IMR-90 (cell line): ENCODE data around the gene RXFP1. TPM values are rescaled to one million over a fixed set of nuclear protein-coding genes. Genes with fewer than 3 reads are reported as not detected.
A peak's percentile ranks its signal among the peaks of the same experiment; 100 is the strongest.

ENCODE experiments used
- ATAC-seq: fragments of 200-7000 bp; cut with Tn5 transposase; 2 replicates; pipeline ENCODE4 v1.9.1; 2020; ENCODE audit warnings: low read depth, mild to moderate bottlenecking, moderate library complexity
- BruUV-seq: library from RNA; stranded (reverse); fragments of 400-500 nt; replicated peaks from 2 replicates; lab custom pipeline; 2021; lab: Mats Ljungman, UMichigan
- CTCF ChIA-PET: fragments of 300-600 bp; formaldehyde crosslinking; extraction: SDS; loops from one replicate; lab custom pipeline; 2021; ENCODE audit warnings: antibody characterized with exemption; lab: Yijun Ruan, JAX
- POLR2A ChIA-PET: fragments of 300-600 bp; sonication (Branson Sonifier 250); formaldehyde crosslinking; loops from one replicate; lab custom pipeline; 2022; ENCODE audit warnings: antibody characterized with exemption; ENCODE audit not compliant: unreplicated experiment; lab: Charles Lee
- DNase-seq: peaks from one replicate; pipeline ENCODE4 v3.0.0; 2013
- H2AFZ ChIP-seq: replicated peaks from 2 replicates; pipeline ENCODE3; 2013; ENCODE audit warnings: low read length, mild to moderate bottlenecking; ENCODE audit not compliant: poor library complexity
- H2AK5ac ChIP-seq: 2 replicates; pipeline ENCODE4 v1.6.1; 2013; ENCODE audit warnings: low read depth, low read length, inconsistent platforms
- H2AK9ac ChIP-seq: replicated peaks from 2 replicates; pipeline ENCODE3; 2013; ENCODE audit warnings: mild to moderate bottlenecking, low read depth, low read length, moderate library complexity; ENCODE audit not compliant: poor library complexity
- H2BK120ac ChIP-seq: 2 replicates; pipeline ENCODE4 v1.6.1; 2013; ENCODE audit warnings: low read depth, low read length, inconsistent platforms
- H2BK15ac ChIP-seq: 3 replicates; pipeline ENCODE4 v1.6.1; 2013; ENCODE audit warnings: low read depth, low read length, inconsistent platforms
- H2BK20ac ChIP-seq: 2 replicates; pipeline ENCODE4 v1.6.1; 2013; ENCODE audit warnings: low read depth, mild to moderate bottlenecking, inconsistent platforms, low read length, moderate library complexity
- H2BK5ac ChIP-seq: 2 replicates; pipeline ENCODE4 v1.6.1; 2013; ENCODE audit warnings: mild to moderate bottlenecking, low read depth, low read length, inconsistent platforms; ENCODE audit not compliant: poor library complexity, severe bottlenecking
- H3K14ac ChIP-seq: replicated peaks from 2 replicates; pipeline ENCODE4 v1.6.1; 2013; ENCODE audit warnings: low read depth, low read length, inconsistent platforms
- H3K18ac ChIP-seq: 2 replicates; pipeline ENCODE4 v1.6.1; 2013; ENCODE audit warnings: low read depth, low read length, control low read depth
- H3K23ac ChIP-seq: 2 replicates; pipeline ENCODE4 v1.6.1; 2013; ENCODE audit warnings: low read depth, low read length, inconsistent platforms
- H3K27ac ChIP-seq: 2 replicates; pipeline ENCODE4 v1.5.1; 2013; ENCODE audit warnings: mild to moderate bottlenecking, control low read depth, low read length; ENCODE audit not compliant: insufficient read depth
- H3K27me3 ChIP-seq: 2 replicates; pipeline ENCODE4 v1.6.1; 2013; ENCODE audit warnings: low read length; ENCODE audit not compliant: control insufficient read depth, insufficient read depth
- H3K36me3 ChIP-seq: 2 replicates; pipeline ENCODE4 v1.6.1; 2013; ENCODE audit warnings: low read length, mixed read lengths; ENCODE audit not compliant: control insufficient read depth, insufficient read depth
- H3K4ac ChIP-seq: 2 replicates; pipeline ENCODE4 v1.6.1; 2013; ENCODE audit warnings: low read depth, low read length, inconsistent platforms
- H3K4me1 ChIP-seq: 2 replicates; pipeline ENCODE4 v1.6.1; 2013; ENCODE audit warnings: low read length, mixed read lengths; ENCODE audit not compliant: control insufficient read depth, insufficient read depth
- H3K4me2 ChIP-seq: 2 replicates; pipeline ENCODE4 v1.6.1; 2013; ENCODE audit warnings: low read depth, mild to moderate bottlenecking, control low read depth, low read length, moderate library complexity
- H3K4me3 ChIP-seq: 2 replicates; pipeline ENCODE4 v1.5.1; 2013; ENCODE audit warnings: low read depth, mild to moderate bottlenecking, control low read depth, low read length, moderate library complexity; ENCODE audit not compliant: insufficient read depth
- H3K56ac ChIP-seq: 2 replicates; pipeline ENCODE4 v1.6.1; 2013; ENCODE audit warnings: low read length, inconsistent platforms; ENCODE audit not compliant: insufficient read depth; ENCODE audit errors: extremely low read depth
- H3K79me1 ChIP-seq, 2 experiments: 2 replicates each; pipeline ENCODE4 v1.6.1; 2013; ENCODE audit warnings: low read length in 2 of 2, inconsistent platforms in 1 of 2, low read depth in 1 of 2
- H3K9ac ChIP-seq: 2 replicates; pipeline ENCODE4 v1.6.1; 2013; ENCODE audit warnings: low read depth, low read length, control low read depth
- H3K9me1 ChIP-seq: 2 replicates; pipeline ENCODE4 v1.6.1; 2013; ENCODE audit warnings: low read length, inconsistent platforms; ENCODE audit not compliant: insufficient read depth
- H3K9me3 ChIP-seq: 2 replicates; pipeline ENCODE4 v1.6.1; 2013; ENCODE audit warnings: low read length; ENCODE audit not compliant: control insufficient read depth, insufficient read depth
- H4K20me1 ChIP-seq: 2 replicates; pipeline ENCODE4 v1.6.1; 2013; ENCODE audit warnings: low read length, inconsistent platforms; ENCODE audit not compliant: insufficient read depth
- H4K5ac ChIP-seq: 2 replicates; pipeline ENCODE4 v1.6.1; 2013; ENCODE audit warnings: mild to moderate bottlenecking, low read depth, low read length, control low read depth
- H4K8ac ChIP-seq, 2 experiments: 2 replicates each; pipeline ENCODE4 v1.6.1; 2013; ENCODE audit warnings: low read depth in 2 of 2, low read length in 2 of 2, control low read depth in 1 of 2, inconsistent platforms in 1 of 2
- H4K91ac ChIP-seq: 2 replicates; pipeline ENCODE4 v1.6.1; 2013; ENCODE audit warnings: low read depth, low read length, inconsistent platforms; ENCODE audit not compliant: insufficient read depth
- BHLHE40 ChIP-seq: fragments of 150-350 bp; IDR thresholded peaks from 2 replicates; pipeline ENCODE4 v1.6.1; 2016; ENCODE audit warnings: mild to moderate bottlenecking, low read depth, low read length
- CTCF ChIP-seq: conservative IDR thresholded peaks from 2 replicates; pipeline ENCODE4 v1.5.1; 2012; ENCODE audit warnings: mild to moderate bottlenecking, low read depth, low read length, improper control_type of control experiment
- FOS ChIP-seq: fragments of 150-350 bp; IDR thresholded peaks from 2 replicates; pipeline ENCODE4 v1.6.1; 2016; ENCODE audit warnings: low read depth, low read length
- SMC3 ChIP-seq: fragments of 150-350 bp; IDR thresholded peaks from 2 replicates; pipeline ENCODE4 v1.6.1; 2016; ENCODE audit warnings: low read depth, mild to moderate bottlenecking, antibody characterized with exemption, low read length, moderate library complexity
- WGBS, 2 experiments: methylation state at CpG; one replicate each; pipeline versions ENCODE4 v1.1.5 to v1.1.7; 2013; ENCODE audit warnings: missing lambda C conversion rate in 2 of 2; ENCODE audit not compliant: insufficient read length in 1 of 2; ENCODE audit errors: extremely low coverage in 2 of 2; 5-methylcytosine and 5-hydroxymethylcytosine counted together
- dilution Hi-C: fragments of 300-500 bp; cut with HindIII; formaldehyde crosslinking; loops from one replicate; pipeline ENCODE4 v1.14.3; 2018; ENCODE audit warnings: low sequenced_read_pairs; ENCODE audit not compliant: unreplicated experiment
- in situ Hi-C: fragments of 300-500 bp; cut with MboI; formaldehyde crosslinking; loops from 3 replicates; pipeline ENCODE4 v1.14.3; 2019; ENCODE audit warnings: low sequenced_read_pairs, inconsistent platforms, mixed read lengths
- intact Hi-C: fragments of 100-400 bp; cut with micrococcal nuclease; formaldehyde crosslinking; loops from 2 replicates; pipeline ENCODE4 v1.10.0; 2022
- polyA plus RNA-seq, 3 experiments: library from polyadenylated mRNA; depleted of rRNA; stranded (reverse); fragments of >200 nt; gene quantifications; 2 replicates each; pipeline ENCODE4 v1.2.3, GENCODE V29; 2012; ENCODE audit warnings: low replicate concordance in 1 of 3
- total RNA-seq: library from RNA; depleted of rRNA; stranded (reverse); fragments of >200 nt; gene quantifications from 2 replicates; pipeline ENCODE4 v1.2.3, GENCODE V29; 2012

Gene RXFP1
- total and polyA plus RNA-seq, 2 of the 4 experiments (the other 2 are of a cell fraction), result not detected

GRCh38 chr4:158652920-158653319, 131.2 kb downstream of the RXFP1 start:
- no peak overlapping the region for H2AFZ ChIP-seq
- no peak overlapping the region for H3K9ac ChIP-seq
- no peak overlapping the region for H3K27ac ChIP-seq
- CTCF ChIA-PET, result interaction anchor here (1.1 kb wide), 1 partner anchor 11 kb away, joined by 3 read pairs; no protein-coding TSS in a partner anchor
- ATAC-seq (peak; percentile 44), DNase-seq (no peak)
- 0 out of 2 replicates have a peak overlapping the region, but pooled peaks have one; percentile 18 for H3K4me3 ChIP-seq
- H4K5ac ChIP-seq, result no peak overlapping the region
- no peak overlapping the region for H2BK5ac ChIP-seq
- H2BK15ac ChIP-seq, result no peak overlapping the region
- peak overlapping the region; percentile 86 for H3K4me2 ChIP-seq
- dilution Hi-C loops, result no loop called here
- BruUV-seq, result no TSS peak
- in situ Hi-C loops, result no loop called here
- TF ChIP-seq BHLHE40 (no peak), FOS (no peak), CTCF (no peak), SMC3 (no peak)
- H3K18ac ChIP-seq, result no peak overlapping the region
- no peaks in the 10 kb centered on the region for H4K20me1 ChIP-seq
- no peaks in the 10 kb centered on the region for H3K27me3 ChIP-seq
- H3K79me1 ChIP-seq, result no peaks in the 10 kb centered on the region
- intact Hi-C loops, result no loop called here
- WGBS, 2 experiments, result no CpG with 5 or more reads among the region's 2 CpGs
- no peaks in the 10 kb centered on the region for H3K9me1 ChIP-seq
- H4K91ac ChIP-seq, result no peak overlapping the region
- H3K56ac ChIP-seq, result no peak overlapping the region
- no peak overlapping the region for H3K23ac ChIP-seq
- H4K8ac ChIP-seq, result no peak overlapping the region
- H3K4ac ChIP-seq, result no peak overlapping the region
- H2BK120ac ChIP-seq, result no peak overlapping the region
- no peak overlapping the region for H2AK5ac ChIP-seq
- H3K9me3 ChIP-seq, result no peaks in the 10 kb centered on the region
- no peak overlapping the region for H2AK9ac ChIP-seq
- H3K4me1 ChIP-seq, result no peaks in the 10 kb centered on the region
- no peaks in the 10 kb centered on the region for H3K36me3 ChIP-seq
- H2BK20ac ChIP-seq, result no peak overlapping the region
- H3K14ac ChIP-seq, result no peak overlapping the region
- POLR2A ChIA-PET, result no interaction called here
